ENCODE results near the gene TBC1D12. TPM values are rescaled to one million over a fixed set of nuclear protein-coding genes. Genes with fewer than 3 reads are reported as not detected.

The TBC1D12 gene
- total RNA-seq, 1 donor from 2014 or later, result 4.8 TPM

Other genes starting within 250 kb of the TBC1D12 start
- 11.0 TPM for gene NOC3L, start 39.6 kb upstream of the TBC1D12 start, total RNA-seq
- 0.82 TPM for gene HELLS, start 143.2 kb downstream of the TBC1D12 start, total RNA-seq

All from left ventricle myocardium superior (tissue), 1 donor.